Cardiac muscle cell (in vitro differentiated cells and primary cell): Measurements from ENCODE around the gene GGCT. TPM values are rescaled to one million over a fixed set of nuclear protein-coding genes. Genes with fewer than 3 reads are reported as not detected.

Experiments
- DNase-seq, 2 donors: peaks; one replicate each; pipeline versions ENCODE4 v3.0.0 to v3.0.0-alpha.2; 2010 to 2017; ENCODE audit warnings: low read depth in 1 of 2, low spot score in 1 of 2
- H3K27ac ChIP-seq: fragments of 200-600 bp; sonication (generic); 2 replicates; pipeline ENCODE4 v1.5.1; 2016
- H3K27me3 ChIP-seq: fragments of 200-600 bp; sonication (generic); 2 replicates; pipeline ENCODE4 v1.6.0; 2016; ENCODE audit warnings: control low read depth
- H3K36me3 ChIP-seq: fragments of 200-600 bp; sonication (generic); 2 replicates; pipeline ENCODE4 v1.5.1; 2016; ENCODE audit warnings: control low read depth
- H3K4me1 ChIP-seq: fragments of 200-600 bp; sonication (generic); 2 replicates; pipeline ENCODE4 v1.8.1; 2017; ENCODE audit warnings: low read depth, mild to moderate bottlenecking, mixed run types
- H3K4me3 ChIP-seq: fragments of 200-600 bp; sonication (generic); 2 replicates; pipeline ENCODE4 v1.5.1; 2016; ENCODE audit warnings: mild to moderate bottlenecking
- H3K9me3 ChIP-seq: fragments of 200-600 bp; sonication (generic); 2 replicates; pipeline ENCODE4 v1.5.1; 2017; ENCODE audit warnings: low read depth, mild to moderate bottlenecking, control low read depth
- CTCF ChIP-seq: IDR thresholded peaks from 2 replicates; pipeline ENCODE4 v1.5.1; 2012; ENCODE audit warnings: low read depth, mild to moderate bottlenecking, low read length
- polyA plus RNA-seq: library from polyadenylated mRNA; unstranded; fragments of >200 nt; fragmentation: Nextera tagmentation; extraction: Ambion mirVana; gene quantifications from 2 replicates; pipeline ENCODE4 v1.2.1, GENCODE V29; 2016
- total RNA-seq: library from RNA; depleted of rRNA; stranded (reverse); fragments of >200 nt; gene quantifications from 2 replicates; pipeline ENCODE4 v1.2.3, GENCODE V29; 2016

The GGCT gene
- total and polyA plus RNA-seq, 2 experiments from 2014 or later: 49.8 to 81.2 TPM

GRCh38 chr7:30472081-30472783 is 32.4 kb downstream of the GGCT start:
- Histone ChIP-seq H3K36me3 (no peaks in the 10 kb centered on the region), H3K4me1 (peaks cover 88% of the 10 kb centered on the region)

DNA sequence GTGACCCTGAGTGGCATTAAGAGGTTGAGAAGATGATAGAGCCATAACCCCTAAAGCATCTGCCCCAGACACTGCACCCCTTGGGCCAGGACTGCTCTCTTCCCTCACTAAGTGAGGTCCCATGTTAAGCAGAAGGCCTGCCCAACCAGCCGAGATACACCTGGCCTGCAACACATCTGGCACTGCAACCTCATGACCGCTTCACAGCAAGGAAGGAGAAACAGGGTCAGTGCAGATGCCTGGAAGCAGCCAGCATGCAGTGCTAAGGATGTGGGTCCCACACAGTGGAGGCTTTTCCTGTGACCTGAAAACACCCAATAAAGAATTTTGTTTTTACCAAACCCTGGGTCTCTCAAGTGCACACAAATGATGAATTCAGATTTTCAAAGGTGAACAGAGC is 33.4 kb downstream of the GGCT start:
- Histone ChIP-seq H3K4me3 (no peak overlapping the region), H3K27ac (peak overlapping the region; percentile 61), H3K36me3 (no peaks in the 10 kb centered on the region), H3K4me1 (peaks cover 82% of the 10 kb centered on the region), H3K27me3 (no peaks in the 10 kb centered on the region), H3K9me3 (no peaks in the 10 kb centered on the region)
- TF ChIP-seq CTCF: no peak
- no peak for DNase-seq

More at GRCh38 chr7:30472081-30472783, 32.4 kb downstream of the GGCT start:
- Histone ChIP-seq H3K27me3 (no peaks in the 10 kb centered on the region), H3K9me3 (no peaks in the 10 kb centered on the region), H3K27ac (peak overlapping the region; percentile 61), H3K4me3 (no peak overlapping the region)
- TF ChIP-seq CTCF: no peak
- DNase-seq: no peak

DNA sequence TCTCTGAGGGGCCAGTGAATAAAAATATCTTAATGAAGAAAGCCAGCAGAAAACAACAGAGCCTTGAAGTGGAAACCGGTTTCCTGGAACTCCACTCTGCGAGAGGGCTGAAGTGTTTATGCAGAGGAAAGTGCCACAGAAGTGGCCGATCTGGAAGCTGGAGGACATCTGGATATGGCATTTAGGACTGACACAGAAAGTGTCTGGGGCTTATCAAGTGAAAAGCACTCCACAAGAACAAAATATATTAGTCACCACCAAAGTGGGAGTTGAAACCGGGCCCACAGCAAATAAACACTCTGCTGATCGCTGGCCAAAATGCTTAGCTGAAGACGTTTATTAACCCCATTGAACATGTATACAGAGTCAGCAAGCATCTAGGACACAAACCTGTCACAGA is 33.9 kb downstream of the GGCT start:
- peak; percentile 83 to 91 for DNase-seq
- H3K4me1 ChIP-seq: peaks cover 82% of the 10 kb centered on the region

GRCh38 chr7:30470163-30470770 is 34.4 kb downstream of the GGCT start:
- Histone ChIP-seq H3K27me3 (no peaks in the 10 kb centered on the region), H3K4me3 (no peak overlapping the region), H3K4me1 (peaks cover 82% of the 10 kb centered on the region), H3K9me3 (no peaks in the 10 kb centered on the region), H3K27ac (peak overlapping the region; percentile 61), H3K36me3 (no peaks in the 10 kb centered on the region)
- no peak for TF ChIP-seq CTCF
- peak; percentile 56 to 68 for DNase-seq

More for the DNA sequence above, 33.9 kb downstream of the GGCT start:
- H3K27me3 ChIP-seq: no peaks in the 10 kb centered on the region
- no peak for TF ChIP-seq CTCF
- no peak overlapping the region for H3K4me3 ChIP-seq
- no peaks in the 10 kb centered on the region for H3K9me3 ChIP-seq
- peak overlapping the region; percentile 61 for H3K27ac ChIP-seq
- H3K36me3 ChIP-seq: no peaks in the 10 kb centered on the region

GRCh38 chr7:30469303-30469702 is 35.3 kb downstream of the GGCT start:
- Histone ChIP-seq H3K36me3 (no peaks in the 10 kb centered on the region), H3K27me3 (no peaks in the 10 kb centered on the region), H3K9me3 (no peaks in the 10 kb centered on the region), H3K4me3 (no peak overlapping the region), H3K27ac (peak overlapping the region; percentile 61), H3K4me1 (peaks cover 79% of the 10 kb centered on the region)
- TF ChIP-seq CTCF: peak; percentile 63
- DNase-seq: peak; percentile 73 to 100
